GM13976 (cell line): ENCODE measurements around the gene SPATA13.

ENCODE experiments used
- DNase-seq: peaks from one replicate; pipeline ENCODE4 v3.0.0; 2012; ENCODE audit warnings: low spot score
- CTCF ChIP-seq: IDR thresholded peaks from 2 replicates; pipeline ENCODE4 v1.5.1; 2012; ENCODE audit warnings: borderline replicate concordance, mild to moderate bottlenecking; ENCODE audit not compliant: insufficient read depth; ENCODE audit errors: extremely low read depth, missing control alignments, control extremely low read depth
- in situ Hi-C: fragments of 300-500 bp; cut with MboI; formaldehyde crosslinking; loops from one replicate; pipeline ENCODE4 v1.12.0; 2022; ENCODE audit warnings: low sequenced_read_pairs, mixed read lengths, inconsistent platforms; ENCODE audit not compliant: unreplicated experiment

Gene SPATA13

GRCh38 chr13:24151864-24152263 is 8.7 kb upstream of the SPATA13 start:
- in situ Hi-C loops: no loop called here
- DNase-seq: no peak
- TF ChIP-seq CTCF: no peak

GRCh38 chr13:24152292-24153214 is 8.0 kb upstream of the SPATA13 start:
- TF ChIP-seq CTCF: no peak
- no peak for DNase-seq
- in situ Hi-C loops: no loop called here

GRCh38 chr13:24153347-24153746 is 7.2 kb upstream of the SPATA13 start:
- no peak for DNase-seq
- TF ChIP-seq CTCF: no peak
- in situ Hi-C loops: no loop called here

- DNase-seq: no peak
- TF ChIP-seq CTCF: no peak
- in situ Hi-C loops: no loop called here
Observed at GRCh38 chr13:24153979-24154701, 6.4 kb upstream of the SPATA13 start.

- in situ Hi-C loops: no loop called here
- TF ChIP-seq CTCF: no peak
- DNase-seq: no peak
Observed at GRCh38 chr13:24159357-24159756, 1.2 kb upstream of the SPATA13 start.

- TF ChIP-seq CTCF: no peak
- in situ Hi-C loops: no loop called here
- DNase-seq: peak; percentile 64
Observed at GRCh38 chr13:24161010-24161775, 673 bp downstream of the SPATA13 start.
